Immature natural killer cell (primary cell): ENCODE data around the gene FADS1. TPM values are rescaled to one million over a fixed set of nuclear protein-coding genes. Genes with fewer than 3 reads are reported as not detected.

Experiments used
- DNase-seq, 3 donors: peaks; one replicate each; pipeline ENCODE4 v3.0.0; 2022; ENCODE audit warnings: mixed read lengths in 1 of 3
- H3K27ac Mint-ChIP-seq, 6 donors: one replicate each; pipeline ENCODE4 v1.8.0; 2020; ENCODE audit warnings: mixed read lengths in 6 of 6, mild to moderate bottlenecking in 5 of 6, inconsistent platforms in 4 of 6, moderate library complexity in 3 of 6
- H3K27me3 Mint-ChIP-seq, 3 donors: one replicate each; pipeline ENCODE4 v1.8.0; 2020 to 2021; ENCODE audit warnings: low read depth in 3 of 3, mild to moderate bottlenecking in 3 of 3, mixed read lengths in 3 of 3, moderate library complexity in 3 of 3, inconsistent platforms in 1 of 3
- H3K36me3 Mint-ChIP-seq, 3 donors: one replicate each; pipeline ENCODE4 v1.8.0; 2020; ENCODE audit warnings: mixed read lengths in 3 of 3, inconsistent platforms in 2 of 3, mild to moderate bottlenecking in 2 of 3
- H3K4me1 Mint-ChIP-seq, 2 donors: one replicate each; pipeline ENCODE4 v1.8.0; 2020; ENCODE audit warnings: inconsistent platforms in 2 of 2, mild to moderate bottlenecking in 2 of 2, mixed read lengths in 2 of 2, moderate library complexity in 1 of 2
- H3K4me3 Mint-ChIP-seq, 5 donors: one replicate each; pipeline ENCODE4 v1.8.0; 2020; ENCODE audit warnings: mild to moderate bottlenecking in 5 of 5, mixed read lengths in 5 of 5, inconsistent platforms in 3 of 5, moderate library complexity in 3 of 5
- H3K9me3 Mint-ChIP-seq, 6 donors: one replicate each; pipeline ENCODE4 v1.8.0; 2020; ENCODE audit warnings: mild to moderate bottlenecking in 6 of 6, mixed read lengths in 6 of 6, inconsistent platforms in 4 of 6, moderate library complexity in 3 of 6
- polyA plus RNA-seq, 3 donors: library from polyadenylated mRNA; unstranded; fragments of 300-500 nt; fragmentation: Illumina TruSeq; gene quantifications; one replicate each; pipeline ENCODE4 v1.2.3, GENCODE V29; 2021

Gene FADS1
- polyA plus RNA-seq, 3 donors from 2014 or later = 11.5 to 18.7 (median 17.7) TPM

GRCh38 chr11:61778920-61779650 lies 37.7 kb downstream of the FADS1 start:
- no peak for DNase-seq
- H3K4me3 Mint-ChIP-seq = no peak overlapping the region
- peaks cover 25 to 32% of the 10 kb centered on the region in 2 donors for H3K4me1 Mint-ChIP-seq
- no peaks in the 10 kb centered on the region for H3K9me3 Mint-ChIP-seq
- no peaks in the 10 kb centered on the region for H3K36me3 Mint-ChIP-seq
- no peak overlapping the region for H3K27ac Mint-ChIP-seq
- peaks cover 0 to 4% (median 2%) of the 10 kb centered on the region in 3 donors for H3K27me3 Mint-ChIP-seq

GRCh38 chr11:61778357-61778886 lies 38.4 kb downstream of the FADS1 start:
- no peaks in the 10 kb centered on the region for H3K9me3 Mint-ChIP-seq
- H3K4me1 Mint-ChIP-seq = peaks cover 25 to 30% of the 10 kb centered on the region in 2 donors
- H3K36me3 Mint-ChIP-seq = no peaks in the 10 kb centered on the region
- H3K27ac Mint-ChIP-seq = no peak overlapping the region
- peaks cover 0 to 4% (median 2%) of the 10 kb centered on the region in 3 donors for H3K27me3 Mint-ChIP-seq
- no peak for DNase-seq
- peak overlapping the region; percentile 33 to 75 (median 59) for H3K4me3 Mint-ChIP-seq

- peak overlapping the region; percentile 59 to 78 (median 69) for H3K4me3 Mint-ChIP-seq
- peak; percentile 66 to 69 (median 69) for DNase-seq
- peaks cover 0 to 4% (median 2%) of the 10 kb centered on the region in 3 donors for H3K27me3 Mint-ChIP-seq
- peaks cover 25 to 35% of the 10 kb centered on the region in 2 donors for H3K4me1 Mint-ChIP-seq
- peak overlapping the region in 3 of 6 donors; percentile 35 to 61 (median 40) for H3K27ac Mint-ChIP-seq
- no peaks in the 10 kb centered on the region for H3K9me3 Mint-ChIP-seq
- H3K36me3 Mint-ChIP-seq = no peaks in the 10 kb centered on the region
These were observed 39.3 kb downstream of the FADS1 start for GRCh38 chr11:61777234-61778090.

DNA sequence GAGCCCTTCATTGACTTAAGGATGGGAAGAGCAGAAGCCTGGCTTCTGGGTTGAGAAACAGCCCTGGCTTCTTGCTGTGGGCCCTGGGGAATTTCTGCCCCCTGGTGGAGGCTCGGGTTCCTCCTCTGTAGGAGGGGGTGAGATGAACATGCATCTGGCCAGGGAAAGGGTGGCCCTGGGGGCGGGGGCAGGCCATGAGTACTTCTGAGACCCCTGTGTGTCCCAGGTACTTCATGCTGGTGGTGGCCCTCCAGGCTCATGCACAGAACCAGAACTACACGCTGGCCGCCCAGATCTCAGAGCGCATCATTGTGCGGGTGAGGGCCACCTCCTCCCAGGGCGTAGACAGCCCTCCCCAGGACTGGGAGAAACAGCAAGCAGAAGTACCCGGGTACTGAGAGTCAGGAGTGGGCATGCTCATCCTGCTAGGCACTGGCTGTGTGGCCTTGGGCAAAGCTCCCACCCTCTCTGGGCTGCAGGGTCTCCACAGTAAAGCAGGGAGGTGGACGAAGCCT lies 40.2 kb downstream of the FADS1 start:
- Mint-ChIP-seq H3K27ac (peak overlapping the region; percentile 40 to 77 (median 60)), H3K4me3 (peak overlapping the region; percentile 56 to 78 (median 75)), H3K36me3 (no peaks in the 10 kb centered on the region), H3K27me3 (peaks cover 0 to 4% (median 2%) of the 10 kb centered on the region in 3 donors), H3K9me3 (no peaks in the 10 kb centered on the region), H3K4me1 (peaks cover 25 to 37% of the 10 kb centered on the region in 2 donors)
- peak; percentile 57 to 59 (median 59) for DNase-seq

DNA sequence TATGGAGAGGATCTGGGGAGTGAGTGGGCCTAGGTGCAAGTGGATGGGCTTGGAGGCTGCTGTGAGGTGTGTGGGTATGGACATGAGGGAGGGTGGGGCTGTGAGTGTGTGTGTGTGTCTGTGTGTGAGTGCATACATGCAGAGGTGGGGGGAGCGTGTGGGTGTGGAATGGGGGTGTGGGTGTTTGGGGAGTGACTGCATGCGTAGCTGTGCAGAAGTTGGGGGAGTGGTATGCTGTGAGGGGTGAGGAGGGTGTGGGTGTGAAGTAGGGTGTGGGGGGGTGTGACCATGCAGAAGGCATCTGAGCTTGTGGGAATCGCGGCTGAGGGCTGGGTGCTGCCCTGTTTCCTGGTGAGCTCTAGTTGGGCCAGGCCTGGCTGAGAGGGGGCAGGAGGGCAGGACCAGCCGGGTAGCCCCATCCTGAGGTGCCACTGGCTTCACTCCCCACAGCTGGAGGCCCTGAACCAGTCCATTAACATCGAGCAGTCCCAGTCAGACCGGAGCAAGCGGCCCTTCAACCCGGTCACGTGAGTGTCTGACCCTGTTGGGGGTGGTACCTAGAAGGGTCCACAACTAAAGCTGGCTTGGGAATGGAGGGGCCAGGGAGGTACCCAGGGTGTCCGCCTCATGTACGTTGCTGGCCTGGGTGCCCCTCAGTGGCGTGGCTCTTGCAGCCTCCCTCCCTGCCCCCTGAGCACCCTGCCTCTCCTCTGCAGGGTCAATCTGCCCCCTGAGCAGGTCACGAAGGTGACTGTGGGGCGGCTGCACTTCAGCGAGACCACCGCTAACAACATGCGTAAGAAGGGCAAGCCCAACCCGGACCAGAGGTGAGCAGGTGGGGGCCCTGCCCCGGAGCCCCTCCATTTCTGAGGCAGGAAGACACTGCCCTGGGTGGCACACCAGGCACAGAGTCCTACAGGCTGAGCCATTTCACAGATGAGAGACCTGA lies 40.9 kb downstream of the FADS1 start:
- Mint-ChIP-seq H3K4me3 (peak overlapping the region; percentile 56 to 81 (median 75)), H3K27me3 (peaks cover 0 to 4% (median 2%) of the 10 kb centered on the region in 3 donors), H3K27ac (peak overlapping the region in 5 of 6 donors; percentile 60 to 88 (median 66)), H3K9me3 (no peaks in the 10 kb centered on the region), H3K4me1 (peaks cover 25 to 39% of the 10 kb centered on the region in 2 donors), H3K36me3 (no peaks in the 10 kb centered on the region)
- DNase-seq = peak; percentile 53 to 58 (median 56)

- Mint-ChIP-seq H3K4me3 (peak overlapping the region; percentile 19 to 81 (median 57)), H3K9me3 (no peaks in the 10 kb centered on the region), H3K27me3 (peaks cover 0 to 4% (median 2%) of the 10 kb centered on the region in 3 donors), H3K27ac (peak overlapping the region in 3 of 6 donors; percentile 61 to 88 (median 66)), H3K4me1 (peaks cover 25 to 39% of the 10 kb centered on the region in 2 donors), H3K36me3 (no peaks in the 10 kb centered on the region)
- no peak for DNase-seq
These were observed 41.7 kb downstream of the FADS1 start for GRCh38 chr11:61775106-61775505.

DNA sequence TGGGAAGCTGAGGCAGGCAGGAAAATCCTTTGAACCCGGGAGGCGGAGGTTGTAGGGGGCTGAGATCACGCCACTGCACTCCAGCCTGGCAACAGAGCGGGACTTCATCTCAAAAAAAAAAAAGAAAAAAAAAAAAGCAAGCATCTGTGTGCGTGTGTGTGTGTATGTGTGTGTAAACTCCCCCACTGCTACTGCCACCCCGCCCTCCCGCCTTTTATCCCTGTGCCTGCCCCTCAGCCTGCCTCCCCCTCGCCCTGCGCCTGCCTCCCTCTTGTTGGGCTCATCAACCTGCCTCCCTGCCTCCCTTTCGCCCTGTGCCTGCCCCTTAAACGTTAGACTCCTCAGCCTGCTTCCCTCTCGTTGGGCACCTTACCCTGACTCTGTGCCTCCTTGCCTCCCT lies 42.4 kb downstream of the FADS1 start:
- H3K36me3 Mint-ChIP-seq = no peaks in the 10 kb centered on the region
- DNase-seq = no peak
- peak overlapping the region in 1 of 5 donors; percentile 29 for H3K4me3 Mint-ChIP-seq
- peak overlapping the region in 2 of 6 donors; percentile 60 to 66 for H3K27ac Mint-ChIP-seq
- H3K27me3 Mint-ChIP-seq = peaks cover 0 to 4% (median 2%) of the 10 kb centered on the region in 3 donors
- peaks cover 25 to 39% of the 10 kb centered on the region in 2 donors for H3K4me1 Mint-ChIP-seq
- no peaks in the 10 kb centered on the region for H3K9me3 Mint-ChIP-seq

- Mint-ChIP-seq H3K4me3 (peak overlapping the region in 1 of 5 donors; percentile 29), H3K4me1 (peaks cover 25 to 39% of the 10 kb centered on the region in 2 donors), H3K36me3 (no peaks in the 10 kb centered on the region), H3K9me3 (no peaks in the 10 kb centered on the region), H3K27ac (no peak overlapping the region), H3K27me3 (peaks cover 0 to 4% (median 2%) of the 10 kb centered on the region in 3 donors)
- DNase-seq = no peak
These were observed 43.0 kb downstream of the FADS1 start for GRCh38 chr11:61773809-61774208.

- Mint-ChIP-seq H3K4me1 (peaks cover 25 to 39% of the 10 kb centered on the region in 2 donors), H3K27ac (no peak overlapping the region), H3K36me3 (no peaks in the 10 kb centered on the region), H3K4me3 (no peak overlapping the region), H3K27me3 (peaks cover 0 to 4% (median 2%) of the 10 kb centered on the region in 3 donors), H3K9me3 (no peaks in the 10 kb centered on the region)
- DNase-seq = no peak
These were observed 43.4 kb downstream of the FADS1 start for GRCh38 chr11:61773356-61773755.

GRCh38 chr11:61771985-61772455 lies 44.8 kb downstream of the FADS1 start:
- Mint-ChIP-seq H3K4me3 (no peak overlapping the region), H3K9me3 (no peaks in the 10 kb centered on the region), H3K4me1 (peaks cover 18 to 30% of the 10 kb centered on the region in 2 donors), H3K36me3 (no peaks in the 10 kb centered on the region), H3K27me3 (peaks cover 0 to 4% (median 0%) of the 10 kb centered on the region in 3 donors), H3K27ac (no peak overlapping the region)
- DNase-seq = no peak

- Mint-ChIP-seq H3K4me1 (peaks cover 11 to 23% of the 10 kb centered on the region in 2 donors), H3K27me3 (peaks cover 0 to 4% (median 0%) of the 10 kb centered on the region in 3 donors), H3K27ac (peak overlapping the region in 1 of 6 donors; percentile 49), H3K9me3 (no peaks in the 10 kb centered on the region), H3K36me3 (no peaks in the 10 kb centered on the region), H3K4me3 (no peak overlapping the region)
- DNase-seq = no peak
These were observed 45.5 kb downstream of the FADS1 start for GRCh38 chr11:61771195-61771894.
